HG03135 (cell line): ENCODE data around the gene PANK4.

ENCODE experiments used
- ATAC-seq: cut with Tn5 transposase; IDR thresholded peaks from one replicate; pipeline ENCODE4 v1.9.1; 2021; ENCODE audit warnings: mild to moderate bottlenecking, moderate library complexity; ENCODE audit not compliant: unreplicated experiment

Gene PANK4

DNA sequence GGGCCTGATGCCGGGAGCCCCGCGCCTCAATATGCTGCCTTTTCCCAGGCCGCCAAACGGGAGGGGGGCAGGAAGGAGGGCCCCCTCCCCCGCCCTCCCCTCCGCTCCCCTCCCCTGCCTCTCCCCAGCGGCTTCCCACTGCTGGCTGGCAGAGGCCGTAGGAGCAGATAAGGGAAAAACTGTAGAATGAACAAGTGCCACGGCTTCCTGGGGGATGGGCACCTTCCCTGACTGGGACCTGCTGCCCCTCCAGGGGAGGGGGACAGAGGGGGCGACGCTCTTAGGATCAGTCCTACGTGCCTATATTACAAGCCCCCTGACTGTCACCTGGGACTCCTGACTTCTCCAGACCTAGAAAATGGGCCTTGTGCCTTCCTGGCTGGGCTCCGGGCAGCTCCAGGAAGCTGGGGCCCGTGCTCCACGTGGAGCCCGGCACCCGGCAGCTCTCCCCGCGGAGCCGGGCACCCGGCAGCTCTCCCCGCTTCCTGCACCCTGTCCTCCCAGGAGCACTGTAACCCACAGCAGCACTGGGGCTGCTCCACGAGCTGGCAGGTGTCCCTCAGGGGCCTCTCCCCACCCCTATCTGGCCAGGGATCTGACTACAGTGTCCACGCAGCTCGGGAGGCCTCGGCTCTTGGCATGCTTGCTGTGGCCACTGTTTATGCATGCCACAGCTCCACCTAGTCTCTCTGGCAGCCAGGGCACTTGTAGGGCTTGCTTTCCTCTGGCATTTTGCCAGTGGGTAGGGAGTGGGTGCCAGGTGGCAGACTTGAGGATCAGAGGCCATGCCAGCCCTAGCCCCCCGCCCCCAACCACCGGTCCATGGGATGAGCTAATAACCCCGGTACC, 4.3 kb upstream of the PANK4 start:
- no peak for ATAC-seq

DNA sequence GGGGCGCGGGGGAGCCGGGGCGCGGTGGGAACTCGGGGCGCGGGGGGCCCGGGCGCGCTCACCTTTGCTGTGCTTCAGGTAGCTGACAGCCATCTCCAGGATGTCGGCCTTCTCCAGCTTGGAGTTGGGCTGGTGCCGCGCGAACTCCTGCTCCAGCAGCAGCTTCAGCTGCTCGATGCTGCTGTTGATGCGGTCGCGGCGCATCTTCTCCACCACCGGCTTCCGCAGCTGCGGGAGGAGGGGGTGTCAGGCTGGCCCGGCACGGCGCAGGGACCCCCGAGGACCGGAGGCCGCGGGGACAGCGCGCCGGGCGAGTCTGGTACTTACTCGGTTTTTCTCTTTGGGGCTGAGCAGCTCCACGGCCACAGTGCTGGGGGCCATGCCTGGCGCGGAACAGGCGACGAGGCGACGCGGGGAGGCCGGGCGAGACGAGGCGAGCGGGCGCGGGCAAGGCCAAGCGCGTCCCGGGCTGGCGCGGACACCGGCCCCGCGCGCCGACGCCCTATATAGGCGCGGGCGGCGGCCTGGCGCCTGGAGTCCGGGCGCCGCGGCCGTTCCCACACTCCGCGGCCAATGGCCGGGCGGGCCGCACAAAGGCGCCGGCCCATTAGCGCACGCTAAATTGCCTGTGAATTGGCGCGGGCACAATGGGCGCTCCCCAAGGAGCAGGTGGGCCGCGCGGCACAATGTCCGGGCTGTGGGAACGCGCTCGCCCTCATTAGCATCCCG, 3.6 kb upstream of the PANK4 start, which contains the start of gene HES5:
HES5 (minus strand) TSS at position 480 of the 729 bp plus-strand sequence; CDS start at position 381, 99 bp downstream.
- no peak for ATAC-seq

DNA sequence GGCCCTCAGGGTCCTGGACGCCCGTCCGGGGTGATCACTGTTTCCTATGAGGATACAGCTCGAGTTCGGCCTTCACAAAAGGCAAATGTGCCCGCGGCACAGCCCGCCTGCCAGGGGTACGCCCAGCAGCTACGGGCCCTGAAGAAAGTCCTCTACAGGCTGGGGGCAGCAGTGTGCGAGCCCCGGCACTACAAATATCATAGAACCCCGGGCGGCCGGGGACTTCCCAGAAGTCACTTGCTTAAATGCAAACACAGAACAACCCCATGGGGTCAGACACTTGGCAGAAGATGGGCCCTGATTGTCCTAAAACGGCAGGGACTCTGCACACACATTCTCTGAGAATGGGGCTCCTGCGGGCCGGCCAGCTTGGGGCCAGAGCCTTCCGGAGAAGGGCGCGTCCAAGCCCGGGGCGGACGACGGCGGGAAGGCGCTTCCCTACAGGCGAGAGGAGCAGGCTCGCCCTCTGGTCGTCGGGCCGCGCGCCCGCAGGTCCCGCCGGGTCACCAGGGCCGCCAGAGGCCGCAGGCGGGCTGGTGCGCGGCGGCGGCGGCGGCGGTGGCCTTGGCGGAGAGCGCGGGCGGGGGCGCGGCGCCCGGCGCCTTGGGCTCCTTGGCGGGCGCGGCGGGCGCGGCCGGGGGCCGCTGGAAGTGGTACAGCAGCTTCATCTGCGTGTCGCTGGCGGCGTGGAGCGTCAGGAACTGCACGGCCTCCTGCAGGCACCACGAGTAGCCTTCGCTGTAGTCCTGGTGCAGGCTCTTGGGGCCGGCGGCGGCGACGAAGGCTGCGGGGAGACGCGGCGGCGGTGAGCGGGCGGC, 2.8 kb upstream of the PANK4 start:
- ATAC-seq, result no peak

DNA sequence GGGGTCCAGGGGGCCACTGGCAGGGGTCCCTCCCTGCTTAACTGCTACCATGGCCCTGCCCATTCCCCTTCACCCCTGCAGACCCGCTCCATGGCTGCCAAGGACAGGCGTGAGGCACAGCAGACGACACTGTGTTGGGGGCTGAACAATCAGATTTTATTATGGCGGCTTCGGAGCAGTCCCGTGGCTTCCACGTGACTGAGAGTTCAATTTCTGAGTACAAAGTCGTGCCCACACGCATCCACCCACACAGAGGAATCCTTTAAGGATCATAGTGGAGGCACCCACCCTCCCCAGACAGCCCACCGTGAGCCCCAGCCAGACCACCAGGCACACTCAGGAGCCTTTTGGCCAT, 2.2 kb upstream of the PANK4 start:
- ATAC-seq, result no peak

DNA sequence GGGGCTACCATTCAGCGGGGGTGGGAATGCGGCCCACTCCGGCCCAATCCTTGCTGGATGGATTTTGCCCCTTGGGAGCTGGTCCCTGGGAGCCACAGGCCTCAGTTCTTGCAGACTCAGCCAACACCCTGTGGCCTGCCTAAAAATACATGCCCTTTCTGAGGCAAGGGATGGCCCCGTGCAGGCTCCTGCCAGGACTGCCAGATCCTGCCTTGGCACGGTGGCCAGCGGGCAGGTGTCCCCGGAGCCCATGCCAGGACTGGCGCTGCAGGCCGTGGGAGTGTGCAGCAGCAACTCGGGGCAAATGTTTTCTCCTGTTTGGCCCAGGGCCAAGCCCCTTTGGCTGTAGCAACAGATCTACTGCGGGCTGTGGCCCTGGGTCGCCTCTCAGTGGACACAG, 1.6 kb upstream of the PANK4 start:
- ATAC-seq, result no peak

DNA sequence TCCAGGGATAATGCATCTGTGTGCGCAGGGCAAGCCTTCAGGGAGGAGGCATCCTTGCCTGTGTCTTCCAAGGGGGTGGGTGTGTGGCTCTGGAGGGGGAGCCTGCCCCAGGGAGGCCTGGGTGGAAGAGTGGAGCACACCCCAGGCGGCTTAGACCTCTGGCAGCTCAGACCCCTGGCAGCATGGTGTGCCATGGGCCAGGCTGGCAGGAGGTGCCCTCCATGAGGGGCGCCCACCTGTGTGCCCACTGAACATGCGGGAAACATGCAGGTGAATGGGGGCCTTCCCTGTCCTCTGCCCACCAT, 1.1 kb upstream of the PANK4 start:
- ATAC-seq, result no peak

DNA sequence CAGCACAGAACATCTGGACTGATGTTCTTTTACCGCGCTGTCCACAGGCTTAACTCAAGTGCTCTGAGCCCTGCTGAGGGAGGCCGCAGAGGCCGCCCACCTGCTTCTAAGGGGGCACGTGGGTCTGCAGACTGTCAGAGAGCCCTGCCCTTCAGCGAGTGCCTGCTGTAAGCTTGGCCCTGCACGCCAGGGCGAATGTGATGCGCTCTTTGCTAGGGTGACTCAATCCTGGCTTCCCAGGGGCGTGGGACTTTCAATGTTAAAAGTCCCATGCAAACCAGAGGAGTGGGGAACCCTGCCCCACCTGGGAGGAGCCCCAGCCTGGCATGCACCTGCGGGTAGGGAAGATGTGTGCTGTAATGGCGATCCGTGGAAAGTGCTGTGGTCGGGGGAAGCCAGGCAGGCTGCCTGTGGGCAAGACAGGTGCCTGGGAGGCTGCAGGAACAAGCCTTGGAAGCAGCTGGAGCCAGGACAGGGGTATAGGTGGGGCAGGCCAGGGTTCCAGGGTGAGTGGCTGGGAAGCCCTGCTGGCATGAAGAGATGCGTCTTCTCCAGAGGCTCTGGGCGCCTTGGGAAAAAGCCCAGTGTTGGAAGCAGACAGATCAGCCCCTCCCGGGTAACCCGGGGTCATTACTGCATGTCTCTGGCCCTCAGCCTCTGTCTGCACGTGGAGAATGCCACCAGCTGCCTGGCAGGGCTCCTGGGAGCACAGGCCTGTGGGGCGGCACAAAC, 594 bp upstream of the PANK4 start:
- ATAC-seq, result peak; percentile 32

DNA sequence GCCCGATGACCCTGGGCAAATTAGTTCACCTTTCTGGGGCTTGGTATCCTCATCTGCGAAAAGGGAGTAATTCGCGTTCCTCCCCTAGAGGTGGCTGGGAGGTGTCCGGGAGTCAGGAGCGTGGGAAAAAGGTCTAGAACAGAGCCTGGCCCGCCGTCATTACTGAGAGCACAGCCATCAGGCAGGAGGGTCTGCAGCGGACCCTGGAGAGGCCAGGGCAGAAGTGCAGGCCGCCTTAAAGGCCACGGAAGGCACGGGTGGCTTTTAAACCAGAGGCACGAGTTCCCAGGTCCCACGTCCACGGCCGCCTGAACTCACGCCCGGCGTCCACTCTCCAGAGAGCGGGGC, 850 bp downstream of the PANK4 start:
- no peak for ATAC-seq

DNA sequence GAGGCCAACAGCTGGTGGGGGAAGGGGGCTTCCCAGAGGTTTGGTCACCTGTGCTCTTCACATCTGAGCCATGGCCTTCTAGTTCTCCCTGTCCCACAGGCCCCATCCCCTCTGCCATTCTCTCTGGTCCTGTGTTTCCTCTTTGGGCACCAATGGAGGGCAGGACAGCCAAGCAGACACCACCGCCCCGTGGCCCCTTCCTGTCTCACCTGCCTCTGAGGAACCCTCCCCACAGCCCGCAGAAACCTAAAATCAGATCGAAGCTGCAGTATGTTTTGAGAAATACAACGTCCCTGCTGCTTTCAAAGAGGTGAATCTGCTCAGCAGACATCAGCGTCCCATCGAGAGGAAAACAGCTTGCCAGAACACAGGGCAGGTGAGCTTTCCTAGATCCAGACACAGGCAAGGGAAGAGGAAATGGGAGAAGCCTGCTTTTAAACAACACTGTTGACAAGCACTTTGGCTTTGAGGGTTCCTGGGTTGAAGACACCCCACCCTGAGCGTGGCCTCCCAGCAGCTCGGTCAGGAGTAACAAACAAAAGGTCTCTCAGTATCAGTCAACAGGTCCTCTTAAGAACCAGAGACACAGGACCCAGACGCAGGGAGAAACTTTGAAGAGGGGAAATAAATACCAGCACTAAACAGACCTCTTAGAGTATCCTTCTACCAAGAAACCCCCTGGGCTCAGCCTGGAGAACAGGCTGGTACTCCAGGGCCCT, 2.3 kb downstream of the PANK4 start:
- ATAC-seq, result no peak

DNA sequence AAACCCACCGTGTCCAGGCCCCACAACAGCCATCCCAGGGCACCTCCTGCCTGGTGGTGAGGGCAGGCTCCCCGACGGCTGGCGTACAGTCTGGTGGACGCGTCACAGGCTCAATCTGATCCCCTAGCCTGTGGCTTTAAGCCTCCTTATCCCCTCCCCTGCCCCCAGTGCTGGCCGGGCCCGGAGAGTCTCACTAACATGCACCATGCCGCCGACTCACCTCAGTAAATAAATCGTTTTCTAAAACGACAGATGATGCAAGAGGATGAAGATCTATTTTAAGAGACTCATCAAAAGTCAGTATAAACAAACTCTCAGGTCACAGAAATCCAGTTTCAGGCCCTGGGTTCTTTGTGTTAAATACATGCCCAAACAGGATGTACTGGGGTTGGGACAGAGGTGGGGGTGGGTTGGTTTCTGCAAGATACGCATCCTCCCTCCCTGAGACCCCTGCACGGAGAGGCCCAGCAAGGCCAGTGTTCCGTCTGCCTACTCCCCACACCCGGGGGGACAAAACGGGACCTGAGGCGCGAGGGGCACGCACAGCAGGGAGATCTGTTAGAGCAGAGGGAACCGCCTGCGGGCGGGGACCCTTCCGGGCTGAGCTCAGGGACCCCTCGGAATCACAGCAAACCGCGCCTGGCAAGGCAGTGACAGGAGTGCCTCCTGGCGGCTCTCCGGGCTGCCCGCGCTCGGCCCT, 3.1 kb downstream of the PANK4 start:
- no peak for ATAC-seq

DNA sequence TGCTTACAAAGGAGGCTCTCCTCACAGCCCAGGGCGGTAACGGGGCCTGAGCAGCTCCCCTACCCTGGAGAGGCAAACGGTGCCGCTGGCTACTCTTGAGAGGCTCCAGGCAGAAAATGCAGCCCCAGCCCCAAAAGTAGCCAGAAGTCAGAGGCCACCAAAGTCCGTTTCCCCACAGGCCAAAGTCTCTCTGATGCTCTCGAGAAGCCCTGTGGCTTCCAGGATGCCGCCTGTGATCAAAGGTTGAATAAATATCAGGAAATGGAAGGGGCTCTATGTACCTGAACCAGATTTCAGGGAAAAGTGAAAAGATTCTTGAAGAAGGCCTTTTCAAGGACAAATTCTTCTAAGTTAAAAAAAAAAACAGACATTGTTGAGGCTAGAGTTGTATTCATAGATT, 4.2 kb downstream of the PANK4 start:
- no peak for ATAC-seq

DNA sequence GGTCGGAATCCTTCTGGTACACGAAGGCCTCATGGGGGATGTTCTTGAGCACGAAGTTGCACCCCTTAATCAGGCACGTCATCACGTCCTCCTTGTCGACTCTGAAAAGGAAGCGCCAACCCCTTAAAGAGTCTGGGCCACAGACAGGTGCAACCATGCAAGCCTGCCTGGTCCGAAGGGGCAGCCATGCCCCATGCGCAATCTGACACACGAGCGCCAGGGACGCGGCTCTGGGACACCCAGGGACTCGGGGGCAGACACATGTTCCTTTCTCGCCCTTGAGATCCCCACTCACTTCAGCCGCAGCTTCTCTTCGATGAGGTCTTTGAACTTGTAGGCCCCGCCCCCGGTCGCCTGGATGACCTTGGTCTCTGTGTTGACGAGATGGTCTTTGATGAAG, 5.6 kb downstream of the PANK4 start:
- no peak for ATAC-seq

DNA sequence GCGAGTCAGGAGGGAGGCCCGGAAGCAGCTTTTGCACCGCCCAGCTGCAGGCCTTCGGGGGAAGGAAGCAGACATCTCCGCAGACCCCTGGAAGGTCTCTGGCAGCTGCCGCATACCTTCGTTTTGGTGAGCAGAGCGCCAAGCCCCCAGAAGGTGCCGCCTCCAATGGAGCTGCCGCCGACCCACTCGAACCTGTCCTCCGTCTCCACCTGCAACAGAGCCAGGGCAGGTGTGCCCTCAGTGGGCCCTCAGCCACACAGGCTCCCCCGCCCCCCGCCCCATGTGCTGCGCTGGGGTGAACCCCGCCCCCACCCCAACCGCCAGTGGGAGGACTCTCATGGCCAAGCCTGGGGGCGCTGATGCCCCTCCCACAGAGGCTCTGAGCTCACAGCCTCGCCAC, 6.2 kb downstream of the PANK4 start:
- ATAC-seq, result no peak

DNA sequence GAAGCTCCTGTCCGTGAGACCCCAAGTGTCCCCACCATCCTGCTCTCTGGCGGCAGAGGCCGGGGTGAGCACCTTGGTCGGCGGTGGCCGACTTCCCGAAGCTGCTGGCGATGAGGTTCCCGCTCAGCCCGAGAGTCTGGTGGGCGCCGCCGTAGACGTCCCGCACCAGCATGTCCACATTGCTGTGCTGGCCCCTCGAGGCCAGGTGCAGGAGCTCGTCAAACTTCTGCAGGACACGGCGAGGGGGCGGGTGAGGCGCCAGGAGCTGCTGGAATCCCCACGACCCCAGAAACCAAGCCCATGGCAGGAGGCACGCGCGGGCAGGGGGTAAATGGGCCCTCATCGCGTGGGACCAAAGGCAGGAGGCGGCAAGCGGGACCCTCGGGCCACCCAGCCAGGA, 6.7 kb downstream of the PANK4 start:
- no peak for ATAC-seq

DNA sequence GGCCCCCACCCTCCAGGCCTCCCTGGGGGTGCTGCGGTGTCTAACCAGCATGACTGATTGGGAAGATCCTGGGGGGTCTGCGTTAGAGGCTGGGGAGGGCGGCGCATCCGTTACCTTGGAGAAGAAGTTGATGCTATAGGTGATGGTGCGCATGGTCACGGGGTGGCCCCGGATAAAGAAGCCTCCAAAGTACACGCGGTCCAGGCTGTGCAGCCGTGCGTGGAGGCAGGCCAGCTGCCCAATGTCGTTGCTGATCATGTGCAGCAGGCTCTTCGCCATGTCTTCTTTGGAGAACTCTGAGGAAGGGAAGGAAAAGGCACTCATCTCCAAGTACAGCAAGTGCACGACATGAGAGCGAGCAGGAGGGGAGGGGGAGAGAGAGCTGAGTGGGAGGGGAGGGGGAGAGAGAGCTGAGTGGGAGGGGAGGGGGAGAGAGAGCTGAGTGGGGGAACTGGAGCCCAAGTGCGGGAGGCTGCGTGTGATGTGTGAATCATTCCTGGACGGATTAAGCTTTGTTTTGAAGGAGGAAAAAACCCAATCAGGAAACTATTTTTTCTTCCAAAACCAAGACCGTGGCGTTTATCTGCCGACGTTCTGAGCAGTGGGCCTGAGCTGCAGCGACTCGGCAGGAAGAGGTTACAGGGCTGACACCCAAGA, 7.2 kb downstream of the PANK4 start:
- ATAC-seq, result no peak

DNA sequence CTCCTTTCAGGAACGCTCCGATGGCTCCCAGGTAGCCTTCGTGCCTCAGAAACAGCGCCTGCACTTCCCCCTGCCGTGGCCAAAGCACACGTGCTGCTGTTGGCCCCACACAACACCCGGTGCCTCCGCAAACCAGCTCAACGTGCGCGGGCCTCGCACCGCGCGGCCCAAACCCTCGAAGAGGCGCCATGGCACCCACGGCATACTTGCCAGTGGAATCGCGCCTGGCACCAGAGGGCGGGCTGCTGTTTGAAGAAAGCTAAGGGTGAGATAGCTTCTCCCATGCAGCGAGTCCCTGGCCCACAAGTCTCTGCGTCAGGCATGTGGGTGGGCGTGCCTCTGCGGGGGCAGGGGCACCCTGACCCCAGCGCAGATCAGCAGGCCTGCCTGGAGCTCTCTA, 7.9 kb downstream of the PANK4 start:
- no peak for ATAC-seq

DNA sequence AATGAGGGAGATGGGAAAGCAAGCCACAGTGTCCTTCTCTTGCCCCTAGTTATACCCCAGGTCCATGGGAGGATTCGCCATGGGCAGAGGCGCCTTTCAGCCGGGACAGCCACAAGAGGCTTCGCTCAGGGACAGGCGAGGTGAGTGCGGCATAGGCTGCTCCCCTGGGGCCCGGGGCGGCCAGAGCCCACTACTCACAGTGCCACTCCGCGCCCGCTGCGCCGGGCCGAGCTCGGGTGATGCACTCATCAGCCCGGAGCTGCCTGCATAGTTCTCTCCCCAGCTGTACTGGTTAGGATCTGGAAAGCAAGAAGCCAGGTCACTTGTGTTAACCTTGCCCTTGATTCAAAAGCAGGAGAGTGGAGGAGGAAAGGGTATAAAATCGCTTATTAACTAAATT, 8.4 kb downstream of the PANK4 start:
- no peak for ATAC-seq

DNA sequence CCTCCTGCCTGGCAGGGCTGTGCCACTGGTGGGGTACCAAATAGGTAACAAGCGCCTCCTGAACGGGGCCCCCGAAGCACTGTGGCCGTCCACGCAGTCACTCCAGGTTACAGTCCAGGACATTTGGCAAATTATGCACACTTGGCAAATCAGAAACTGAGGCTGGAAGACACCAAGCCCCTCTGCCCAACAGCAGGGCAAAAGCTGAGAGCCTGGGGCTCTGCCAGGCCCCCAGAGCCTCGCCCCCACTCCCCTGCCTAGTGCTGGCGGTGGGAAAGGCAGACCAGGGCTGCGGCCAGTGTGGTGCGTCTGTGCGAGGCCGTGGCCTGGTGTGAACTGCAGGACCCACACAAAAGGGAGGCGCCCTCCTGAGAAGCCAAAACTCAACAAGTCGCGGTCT, 9.4 kb downstream of the PANK4 start:
- no peak for ATAC-seq

DNA sequence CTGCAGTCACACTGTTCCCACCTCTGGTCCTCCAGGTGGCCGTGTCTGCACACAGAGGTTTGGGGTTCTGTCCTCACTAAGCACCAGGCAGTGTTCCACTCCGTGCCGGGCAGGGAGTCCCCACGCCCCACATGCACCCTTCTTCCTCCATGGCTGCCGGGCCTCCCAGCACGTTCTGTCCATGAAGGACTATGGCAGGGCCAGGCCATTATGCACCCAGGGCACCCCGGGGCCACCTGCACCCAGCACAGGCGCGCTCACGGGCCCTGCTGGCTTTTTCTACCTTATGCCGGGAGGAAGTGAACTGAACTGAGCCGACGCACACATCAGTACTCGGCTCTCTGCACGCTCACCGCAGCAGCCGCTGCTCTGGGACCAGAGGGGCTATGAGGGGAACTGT, 10.3 kb downstream of the PANK4 start:
- no peak for ATAC-seq

DNA sequence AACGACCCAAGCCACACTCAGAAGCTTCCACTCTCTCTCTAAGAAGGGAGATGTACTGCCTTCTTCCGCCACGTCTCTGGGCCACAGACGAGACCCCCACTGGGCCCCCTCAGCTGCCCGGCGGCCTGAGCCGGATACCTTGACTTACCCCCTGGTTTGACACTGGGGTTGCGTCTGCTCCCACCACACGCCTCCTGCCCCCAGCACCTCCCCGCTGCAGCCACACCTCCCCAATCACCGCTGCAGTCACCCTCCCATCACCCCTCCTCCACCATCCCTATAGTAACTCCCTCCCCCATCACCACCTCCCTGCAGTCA, 10.7 kb downstream of the PANK4 start:
- ATAC-seq, result no peak
